Adipose tissue (tissue), 3 donors: ENCODE results near the gene PTMA. TPM values are rescaled to one million over a fixed set of nuclear protein-coding genes. Genes with fewer than 3 reads are reported as not detected.
"Not testable (repeated sequence)": the region's sequence is repeated elsewhere in the genome, so short reads cannot be mapped to it uniquely, and the experiment has no call there.

Source experiments
- H3K27ac ChIP-seq: one replicate; pipeline ENCODE4 v1.5.1; 2013; ENCODE audit warnings: low read depth, low read length
- WGBS, 3 donors: extraction: QIAGEN DNeasy Blood & Tissue Kit; methylation state at CpG; one replicate each; pipeline ENCODE4 v1.1.7; 2013; 5-methylcytosine and 5-hydroxymethylcytosine counted together
- polyA plus RNA-seq, 3 donors: library from polyadenylated mRNA; stranded (reverse); fragments of 200-250 nt; gene quantifications; one replicate each; pipeline ENCODE4 v1.2.3, GENCODE V29; 2013
- donor health status: healthy with polysubstance abuse.
- donor health status: Bipolar disorder and iron deficiency.
- donor health status: healthy.

PTMA gene
- polyA plus RNA-seq, 3 donors: 1,266 to 1,426 (median 1,342) TPM

DNA sequence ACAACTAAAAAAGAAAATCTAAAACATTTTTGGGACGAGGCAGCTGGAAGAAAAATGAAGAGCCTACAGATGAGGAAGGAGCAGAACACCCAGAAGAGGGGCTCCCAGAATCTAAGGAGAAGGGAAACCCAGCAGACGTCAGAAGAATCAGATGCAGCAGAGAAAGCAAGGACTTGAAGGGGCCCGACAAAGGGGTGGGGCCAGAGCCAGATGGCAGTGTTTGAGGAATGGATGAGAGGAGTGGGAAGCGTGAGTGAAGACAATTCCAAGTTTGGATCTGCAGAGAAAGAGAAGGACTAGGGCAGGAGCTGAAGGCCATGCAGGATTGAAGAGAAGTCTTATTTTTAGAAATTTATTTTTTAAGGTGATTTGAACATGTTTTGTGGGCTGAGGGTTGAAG is 19.3 kb downstream of the PTMA start:
- H3K27ac ChIP-seq: no peak overlapping the region
- 70 to 75% (median 72%) methylated on average over 4 of the region's 4 CpGs for WGBS, 3 donors

DNA sequence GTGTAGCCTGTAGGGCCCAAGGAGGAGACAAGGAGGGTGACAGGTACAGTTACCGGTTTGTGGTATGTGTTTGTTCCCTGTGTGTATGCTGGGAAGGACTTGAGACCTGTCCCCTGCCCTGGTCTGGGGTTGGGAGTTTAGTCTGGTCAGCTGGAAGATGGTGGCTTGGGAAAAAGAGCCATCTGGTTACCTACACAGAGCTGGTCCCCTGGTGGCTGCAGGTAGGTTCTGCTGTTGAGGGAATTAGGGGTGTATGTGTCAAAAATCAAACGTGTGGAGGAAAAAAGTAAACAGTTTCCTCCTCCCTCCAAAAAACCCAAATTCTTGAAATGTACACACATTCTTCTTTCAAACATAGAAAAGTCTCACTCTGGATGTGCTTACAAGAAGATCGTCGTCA is 24.3 kb downstream of the PTMA start:
- WGBS, 3 donors: 79 to 85% (median 82%) methylated on average over 4 of the region's 4 CpGs
- no peak overlapping the region for H3K27ac ChIP-seq

- no peak overlapping the region for H3K27ac ChIP-seq
- 95 to 97% (median 96%) methylated on average over 7 of the region's 7 CpGs for WGBS, 3 donors
These were observed 29.4 kb downstream of the PTMA start for GRCh38 chr2:231737761-231738160.

- H3K27ac ChIP-seq: no peak overlapping the region
- WGBS, 3 donors: 67 to 86% (median 81%) methylated on average over 8 to 9 of the region's 9 CpGs
These were observed 35.2 kb downstream of the PTMA start for GRCh38 chr2:231743376-231744116.

- 75 to 79% (median 78%) methylated on average over 6 of the region's 6 CpGs for WGBS, 3 donors
These were observed 37.1 kb downstream of the PTMA start for GRCh38 chr2:231745303-231746038.

DNA sequence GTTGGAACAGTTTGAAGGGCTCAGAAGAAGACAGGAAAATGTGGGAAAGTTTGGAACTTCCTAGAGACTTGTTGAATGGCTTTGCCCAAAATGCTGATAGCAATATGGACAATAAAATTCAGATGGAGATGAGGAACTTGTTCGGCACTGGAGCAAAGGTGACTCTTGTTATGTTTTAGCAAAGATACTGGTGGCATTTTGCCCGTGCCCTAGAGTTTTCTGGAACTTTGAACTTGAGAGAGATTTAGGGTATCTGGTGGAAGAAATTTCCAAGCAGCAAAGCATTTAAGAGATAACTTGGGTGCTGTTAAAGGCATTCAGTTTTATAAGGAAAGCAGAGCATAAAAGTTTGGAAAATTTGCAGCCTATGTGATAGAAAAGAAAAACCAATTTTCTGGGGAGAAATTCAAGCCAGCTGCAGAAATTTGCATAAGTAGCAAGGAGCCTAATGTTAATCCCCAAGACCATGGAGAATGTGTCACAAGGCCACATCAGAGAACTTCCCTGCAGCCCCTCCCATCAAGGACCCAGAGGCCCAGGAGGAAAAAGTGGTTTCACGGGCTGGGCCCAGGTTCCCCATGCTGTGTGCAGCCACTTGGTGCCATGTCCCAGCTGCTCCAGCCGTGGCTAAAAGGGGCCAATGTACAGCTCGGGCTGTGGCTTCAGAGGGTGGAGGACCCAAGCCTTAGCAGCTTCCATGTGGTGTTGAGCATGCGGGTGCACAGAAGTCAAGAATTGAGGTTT is 40.0 kb downstream of the PTMA start:
- H3K27ac ChIP-seq: not testable (repeated sequence)
- WGBS, 3 donors: 80 to 91% (median 86%) methylated on average over 6 of the region's 6 CpGs

More at GRCh38 chr2:231745303-231746038, 37.1 kb downstream of the PTMA start:
- no peak overlapping the region for H3K27ac ChIP-seq

GRCh38 chr2:231749016-231749415 is 40.7 kb downstream of the PTMA start:
- not testable (repeated sequence) for H3K27ac ChIP-seq
- 90 to 95% (median 93%) methylated on average over 10 of the region's 10 CpGs for WGBS, 3 donors

GRCh38 chr2:231751042-231751815 is 42.9 kb downstream of the PTMA start:
- WGBS, 3 donors: 87 to 95% (median 91%) methylated on average over 4 of the region's 4 CpGs
- H3K27ac ChIP-seq: no peak overlapping the region

- H3K27ac ChIP-seq: no peak overlapping the region
These were observed 43.7 kb downstream of the PTMA start for GRCh38 chr2:231752061-231752460.

DNA sequence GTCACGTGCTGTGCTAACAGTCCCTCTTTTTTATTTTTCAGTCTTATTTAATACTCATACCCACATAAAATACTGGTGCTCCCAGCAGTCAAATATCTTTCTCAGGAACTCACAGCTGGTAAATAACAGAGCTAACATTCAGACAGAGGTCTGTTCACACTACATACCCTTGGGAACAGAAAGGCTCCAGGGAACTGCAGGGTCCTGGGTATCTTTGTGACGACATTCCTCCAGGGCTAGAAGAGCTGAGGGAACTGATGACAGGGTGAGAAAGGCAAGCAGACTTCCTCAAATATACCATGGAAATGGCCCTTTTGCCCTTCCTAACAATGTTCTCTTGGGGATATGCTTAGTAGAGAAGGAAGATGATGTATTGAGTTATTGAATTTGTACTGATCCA is 53.4 kb downstream of the PTMA start:
- 78 to 99% (median 87%) methylated on average over 2 of the region's 2 CpGs for WGBS, 3 donors

More at GRCh38 chr2:231752061-231752460, 43.7 kb downstream of the PTMA start:
- 65 to 91% (median 88%) methylated on average over 2 of the region's 2 CpGs for WGBS, 3 donors

More for the DNA sequence above, 53.4 kb downstream of the PTMA start:
- no peak overlapping the region for H3K27ac ChIP-seq

Other genes starting within 250 kb of the PTMA start
- gene NCL, start 244.0 kb upstream of the PTMA start, polyA plus RNA-seq: 100 to 1,000 TPM; 201 to 328 (median 224) TPM
- gene NMUR1, start 178.1 kb upstream of the PTMA start, polyA plus RNA-seq: 1 to 10 TPM in 2 of 3 donors, under 1 TPM in 1; 0.67 to 2.5 (median 1.8) TPM
- gene TEX44, start 115.7 kb upstream of the PTMA start, polyA plus RNA-seq: not detected
- 10 to 100 TPM; 11.4 to 36.8 (median 18.1) TPM for gene PDE6D, start 72.8 kb downstream of the PTMA start, polyA plus RNA-seq
- 10 to 100 TPM; 10.2 to 19.5 (median 16.3) TPM for gene COPS7B, start 77.9 kb downstream of the PTMA start, polyA plus RNA-seq
- under 1 TPM in 2 of 3 donors, not detected in 1; 0.07 to 0.92 TPM for gene NPPC, start 217.9 kb downstream of the PTMA start, polyA plus RNA-seq